Ishikawa (cell line): ENCODE measurements around the gene GSTM4.

Experiments
- CREB1 ChIP-seq: IDR thresholded peaks from 2 replicates; pipeline ENCODE4 v1.6.1; 2012; ENCODE audit warnings: low read depth
- EGR1 ChIP-seq: IDR thresholded peaks from 2 replicates; pipeline ENCODE4 v1.6.1; 2012
- EP300 ChIP-seq: IDR thresholded peaks from 2 replicates; pipeline ENCODE4 v1.6.1; 2012; ENCODE audit warnings: borderline replicate concordance
- MAX ChIP-seq: IDR thresholded peaks from 2 replicates; pipeline ENCODE4 v1.6.1; 2012
- NFIC ChIP-seq: IDR thresholded peaks from 2 replicates; pipeline ENCODE4 v1.6.1; 2012
- RAD21 ChIP-seq: IDR thresholded peaks from 2 replicates; pipeline ENCODE4 v1.6.1; 2012; ENCODE audit warnings: low read depth
- REST ChIP-seq: IDR thresholded peaks from 2 replicates; pipeline ENCODE4 v1.6.1; 2012; ENCODE audit warnings: low read depth, mild to moderate bottlenecking
- TAF1 ChIP-seq: IDR thresholded peaks from 2 replicates; pipeline ENCODE4 v1.6.1; 2012; ENCODE audit warnings: low read depth, mild to moderate bottlenecking
- TCF12 ChIP-seq: IDR thresholded peaks from 2 replicates; pipeline ENCODE4 v1.6.1; 2012; ENCODE audit warnings: low read depth
- YY1 ChIP-seq: IDR thresholded peaks from 2 replicates; pipeline ENCODE4 v1.6.1; 2012; ENCODE audit warnings: low read depth

- no peak for TF ChIP-seq EP300
- TF ChIP-seq RAD21 = no peak
- TF ChIP-seq CREB1 = no peak
- no peak for TF ChIP-seq EGR1
- TF ChIP-seq TCF12 = no peak
- TF ChIP-seq YY1 = no peak
- no peak for TF ChIP-seq REST
- TF ChIP-seq TAF1 = no peak
- TF ChIP-seq MAX = no peak; the same call in 1 of the 2 replicates
- TF ChIP-seq NFIC = no peak
Observed at GRCh38 chr1:109655615-109656519, at the start of gene GSTM4.
